GM18873 (cell line): ENCODE data around the gene GID4.
"Not testable (repeated sequence)": the region's sequence is repeated elsewhere in the genome, so short reads cannot be mapped to it uniquely, and the experiment has no call there.

Experiments used
- ATAC-seq: cut with Tn5 transposase; IDR thresholded peaks from one replicate; pipeline ENCODE4 v1.9.1; 2021; ENCODE audit warnings: mild to moderate bottlenecking, moderate library complexity, moderate number of reproducible peaks; ENCODE audit not compliant: unreplicated experiment, low FRiP score

The GID4 gene

DNA sequence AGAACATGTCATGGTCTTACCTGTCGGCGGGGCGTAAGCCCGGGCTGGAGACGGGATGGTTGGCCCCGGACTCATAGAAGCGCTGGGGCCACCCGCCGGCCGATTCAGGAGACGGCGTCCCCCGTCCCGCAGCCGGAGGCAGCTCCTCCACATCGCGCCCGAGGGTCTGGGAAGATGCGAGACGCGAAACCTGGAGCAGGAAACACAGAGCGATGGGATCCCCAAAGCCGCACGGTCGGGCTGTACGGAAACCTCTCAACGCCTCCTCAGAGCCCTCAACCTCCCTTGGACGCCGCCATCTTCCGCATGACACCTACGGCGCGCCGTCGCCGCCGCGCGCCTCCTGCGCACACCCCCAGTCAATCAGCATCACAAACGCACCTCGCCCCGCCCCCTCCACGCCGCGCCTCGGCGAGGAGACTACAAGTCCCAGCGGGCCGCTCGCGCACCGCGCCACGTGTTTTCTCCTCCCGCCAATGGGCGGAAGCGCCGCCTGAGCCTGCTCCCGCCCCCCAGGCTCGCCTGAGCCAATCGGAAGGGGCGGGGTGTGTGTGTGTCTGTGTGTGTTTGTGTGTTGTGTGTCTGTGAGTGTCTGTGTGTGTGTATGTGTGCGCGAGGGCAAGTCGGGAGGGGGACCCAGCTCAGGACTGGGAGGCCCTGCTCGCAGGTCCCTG lies at the start of gene GID4, which contains the start of gene ATPAF2:
Gene GID4 (plus strand): TSS at position 548 of the 674 bp plus-strand sequence. CDS start 57 bp downstream, at position 605.
Gene ATPAF2 (minus strand): TSS at position 308 of the 674 bp plus-strand sequence. CDS start 155 bp downstream, at position 153.
- peak; percentile 87 for ATAC-seq

DNA sequence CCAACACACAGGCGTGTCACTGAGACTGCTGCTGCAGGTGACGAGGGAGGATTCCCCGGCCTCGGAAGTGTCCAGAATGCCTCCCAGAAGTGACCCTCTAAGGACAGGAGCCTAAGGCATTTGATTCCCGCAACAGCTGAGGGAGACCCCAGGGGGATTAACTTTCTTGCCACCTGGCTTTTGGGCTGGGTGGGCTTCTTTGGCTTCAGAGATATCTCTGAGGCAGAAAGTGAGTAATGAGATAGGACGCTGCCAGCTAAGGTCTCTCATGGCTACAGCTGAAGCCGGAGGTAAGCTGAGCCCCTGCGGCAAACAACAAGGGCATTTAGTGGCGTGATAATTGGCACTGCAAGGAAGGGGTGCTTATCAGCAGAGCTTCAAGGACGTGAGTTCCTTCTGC lies 49.6 kb upstream of the GID4 start:
- no peak for ATAC-seq

DNA sequence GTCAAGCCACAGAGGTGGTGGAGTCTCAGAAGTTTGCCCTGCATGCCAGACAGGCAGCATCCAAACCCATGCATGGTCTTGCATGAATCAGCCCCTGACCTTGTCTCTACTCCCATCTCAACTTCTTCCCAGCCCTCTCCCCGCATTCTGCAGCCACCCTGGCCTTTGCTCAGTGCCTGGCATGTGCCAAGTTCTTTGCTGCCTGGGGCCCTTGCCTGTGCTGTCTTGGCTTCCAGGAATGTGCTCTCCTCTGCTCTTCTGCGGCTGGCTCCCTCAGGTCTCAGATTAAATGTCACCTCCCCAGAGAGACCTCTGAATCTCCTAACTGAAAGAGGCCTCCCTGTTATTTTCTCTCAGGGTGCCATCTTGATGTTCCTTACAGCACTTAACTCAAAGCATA lies 48.9 kb upstream of the GID4 start:
- no peak for ATAC-seq

DNA sequence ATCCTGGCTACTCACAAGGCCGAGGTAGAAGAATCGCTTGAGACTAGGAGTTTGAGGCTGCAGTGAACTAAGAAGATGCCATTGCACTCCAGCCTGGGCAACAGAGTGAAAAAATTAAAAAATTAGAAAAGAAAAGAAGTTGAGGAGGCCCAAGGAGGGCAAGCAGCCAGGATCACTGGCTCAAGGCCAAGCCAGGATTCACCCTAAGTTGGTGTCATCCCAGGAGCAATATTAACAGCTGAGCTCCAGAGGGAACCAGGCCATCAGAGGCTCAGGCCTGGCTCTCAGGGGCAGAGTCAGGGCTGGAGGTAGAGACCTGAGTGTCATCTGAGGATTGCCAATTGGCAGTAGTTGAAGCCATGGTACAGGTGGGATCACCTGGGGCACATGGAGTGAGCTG lies 45.8 kb upstream of the GID4 start:
- no peak for ATAC-seq

DNA sequence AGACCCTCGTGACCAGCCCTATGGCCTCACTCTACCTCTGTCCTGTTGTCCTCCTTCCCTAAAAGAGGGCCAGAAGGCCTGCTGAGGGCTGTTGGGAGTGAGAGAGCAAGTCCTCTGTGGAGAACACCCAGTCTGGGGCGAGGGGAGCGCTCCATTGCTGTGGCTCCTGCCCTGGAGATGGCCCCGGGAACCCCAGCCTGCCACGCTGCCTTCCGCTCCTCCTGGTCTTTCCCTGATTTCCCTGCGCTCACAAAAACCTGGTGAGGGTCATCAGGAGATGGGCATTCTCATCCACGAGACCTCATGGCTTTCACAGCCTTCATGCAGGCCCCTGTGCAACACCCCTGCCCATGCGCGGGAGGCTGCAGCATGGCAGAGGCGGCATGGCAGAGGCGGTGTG lies 45.4 kb upstream of the GID4 start:
- ATAC-seq, result no peak

DNA sequence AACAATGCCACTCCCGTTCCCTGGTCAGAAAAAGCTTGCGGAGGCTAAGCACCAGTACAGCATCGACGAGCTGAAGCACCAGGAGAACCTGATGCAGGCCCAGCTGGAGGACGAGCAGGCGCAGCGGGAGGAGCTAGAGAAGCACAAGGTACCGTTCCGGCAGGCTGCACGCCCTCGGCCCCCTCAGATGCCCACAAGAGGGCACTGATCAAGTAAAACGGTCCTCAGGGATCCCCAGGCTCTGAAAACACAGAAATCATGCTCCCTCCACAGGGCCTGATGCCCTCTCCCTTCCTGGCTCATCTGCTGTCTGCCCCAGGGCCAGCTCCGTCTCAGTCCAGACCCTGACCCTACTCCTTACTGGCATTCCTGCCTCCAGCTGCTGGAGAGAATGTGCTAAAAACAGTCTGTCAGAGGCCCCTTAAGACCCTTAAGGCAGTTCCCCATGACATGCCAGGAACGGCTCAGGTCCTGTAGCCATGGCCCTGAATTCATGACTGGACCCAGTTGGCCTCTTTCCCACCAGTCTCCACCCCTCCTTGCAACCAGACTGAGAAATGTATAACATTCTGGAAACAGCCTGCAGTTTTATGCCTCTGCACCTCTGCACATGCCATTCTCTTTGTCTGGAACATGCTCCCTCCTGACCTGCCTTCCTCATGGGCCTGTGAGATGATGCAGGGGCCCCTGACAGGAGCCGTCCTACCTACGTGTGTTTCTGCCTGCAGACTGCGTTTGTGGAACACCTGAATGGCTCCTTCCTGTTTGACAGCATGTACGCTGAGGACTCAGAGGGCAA lies 44.7 kb upstream of the GID4 start:
- ATAC-seq, result no peak

DNA sequence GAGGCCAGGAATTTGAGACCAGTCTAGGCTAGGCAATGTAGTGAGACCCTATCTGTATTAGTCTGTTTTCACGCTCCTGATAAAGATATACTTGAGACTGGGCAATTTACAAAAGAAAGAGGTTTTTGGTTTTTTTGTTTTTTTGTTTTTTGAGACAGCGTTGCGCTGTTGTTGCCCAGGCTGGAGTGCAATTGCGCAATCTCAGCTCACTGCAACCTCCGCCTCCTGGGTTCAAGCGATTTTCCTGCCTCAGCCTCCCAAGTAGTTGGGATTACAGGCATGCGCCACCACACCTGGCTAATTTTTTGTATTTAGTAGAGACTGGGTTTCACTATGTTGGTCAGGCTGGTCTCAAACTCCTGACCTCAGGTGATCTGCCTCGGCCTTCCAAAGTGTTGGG lies 43.3 kb upstream of the GID4 start:
- ATAC-seq, result not testable (repeated sequence)

DNA sequence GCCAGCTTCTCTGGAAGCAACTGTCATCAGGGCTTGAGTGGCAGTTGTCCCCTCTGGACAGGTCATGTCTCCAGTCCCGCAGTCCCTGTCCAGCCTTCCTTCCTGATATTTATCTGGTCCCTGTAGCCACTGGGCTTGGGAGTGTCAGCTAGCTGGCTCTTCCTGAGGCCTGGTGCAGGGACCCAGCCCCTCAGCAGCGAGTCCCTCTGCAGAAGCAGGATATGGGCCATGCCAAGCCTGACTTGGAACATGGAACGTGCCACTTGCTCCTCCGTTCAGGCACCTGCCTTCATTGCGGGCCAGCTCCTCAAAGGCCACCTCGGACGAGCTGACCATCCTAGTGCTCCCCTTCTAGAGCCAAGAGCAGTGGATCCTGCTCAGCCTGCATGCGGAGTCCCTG lies 40.3 kb upstream of the GID4 start:
- ATAC-seq, result no peak

DNA sequence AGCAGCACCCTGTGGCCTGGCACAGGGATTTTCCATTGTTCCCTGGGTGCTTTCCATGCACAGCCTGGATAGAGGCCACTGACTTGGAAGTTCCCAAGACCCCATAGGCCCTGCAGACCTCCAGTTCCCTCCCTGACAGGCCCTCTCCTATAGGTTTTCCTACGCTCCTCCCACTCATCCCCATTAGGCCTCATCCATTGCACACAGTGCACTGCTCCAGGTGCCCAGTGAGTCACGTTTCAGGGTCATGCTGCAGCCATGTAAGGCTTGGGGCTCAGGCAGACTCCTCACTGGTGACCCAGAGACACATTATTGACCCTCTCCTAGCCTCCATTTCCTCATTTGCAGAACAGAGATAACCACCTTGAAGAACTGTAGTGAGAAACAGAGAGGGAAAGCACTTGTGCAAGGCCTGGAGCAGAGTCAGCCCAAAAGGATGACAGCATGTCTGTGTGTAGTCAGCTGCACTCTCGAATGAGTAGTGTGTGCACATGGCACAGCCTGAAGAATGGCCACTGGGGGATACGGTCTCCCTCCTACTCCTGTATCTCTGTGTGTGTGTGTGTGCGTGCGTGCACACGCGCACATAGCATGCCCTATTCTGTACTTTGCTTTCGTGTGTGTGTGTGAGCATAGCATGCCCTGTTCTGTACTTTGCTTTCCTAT lies 39.7 kb upstream of the GID4 start:
- no peak for ATAC-seq

DNA sequence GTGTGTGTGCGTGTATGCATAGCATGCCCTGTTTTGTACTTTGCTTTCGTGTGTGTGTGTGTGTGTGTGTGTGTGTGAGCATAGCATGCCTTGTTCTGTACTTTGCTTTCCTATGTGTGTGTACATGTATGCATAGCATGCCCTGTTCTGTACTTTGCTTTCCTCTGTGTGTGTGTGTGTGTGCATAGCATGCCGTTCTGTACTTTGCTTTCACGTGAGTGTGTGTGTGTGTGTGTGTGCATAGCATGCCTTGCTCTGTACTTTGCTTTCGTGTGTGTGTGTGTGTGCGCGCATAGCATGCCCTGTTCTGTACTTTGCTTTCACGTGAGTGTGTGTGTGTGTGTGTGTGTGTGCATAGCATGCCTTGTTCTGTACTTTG lies 39.2 kb upstream of the GID4 start:
- no peak for ATAC-seq

DNA sequence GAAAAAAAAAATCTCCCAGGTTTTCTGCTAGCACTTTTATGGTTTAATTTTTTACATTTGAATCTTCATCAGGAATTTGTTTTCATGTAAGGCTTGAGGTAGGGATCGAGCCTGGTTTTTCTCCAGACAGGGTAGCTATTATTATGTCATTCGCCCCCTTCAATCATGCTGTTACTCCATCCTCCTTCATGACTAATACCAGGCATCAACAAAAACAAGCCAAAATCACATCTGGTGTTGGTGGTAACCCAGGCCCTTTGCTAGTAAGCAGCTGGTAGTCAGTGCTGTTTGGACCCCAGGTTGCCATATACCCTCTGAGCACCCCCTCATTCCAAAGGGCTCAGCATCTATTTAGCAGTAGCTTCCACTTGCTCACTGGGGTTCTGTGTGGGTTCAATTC lies 37.0 kb upstream of the GID4 start:
- no peak for ATAC-seq

DNA sequence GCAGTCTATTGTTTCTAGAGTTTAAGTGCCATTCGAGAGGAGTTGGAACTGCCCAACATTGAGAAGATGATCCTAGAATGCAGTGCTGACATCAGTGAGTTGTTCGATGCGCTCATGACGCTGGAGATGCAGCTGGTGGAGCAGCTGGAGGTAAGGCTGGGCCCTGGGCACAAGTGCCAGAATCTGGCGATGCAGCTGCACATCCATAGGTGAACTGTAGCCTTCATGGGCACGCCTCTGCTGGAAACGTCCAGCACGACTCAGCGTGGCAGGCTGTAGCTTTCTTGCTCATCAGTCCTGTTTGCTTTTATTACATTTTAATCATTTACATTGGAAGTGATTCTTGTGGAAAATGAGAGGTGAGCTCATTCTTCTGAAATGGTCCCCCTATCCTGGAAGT lies 34.9 kb upstream of the GID4 start:
- ATAC-seq, result no peak

DNA sequence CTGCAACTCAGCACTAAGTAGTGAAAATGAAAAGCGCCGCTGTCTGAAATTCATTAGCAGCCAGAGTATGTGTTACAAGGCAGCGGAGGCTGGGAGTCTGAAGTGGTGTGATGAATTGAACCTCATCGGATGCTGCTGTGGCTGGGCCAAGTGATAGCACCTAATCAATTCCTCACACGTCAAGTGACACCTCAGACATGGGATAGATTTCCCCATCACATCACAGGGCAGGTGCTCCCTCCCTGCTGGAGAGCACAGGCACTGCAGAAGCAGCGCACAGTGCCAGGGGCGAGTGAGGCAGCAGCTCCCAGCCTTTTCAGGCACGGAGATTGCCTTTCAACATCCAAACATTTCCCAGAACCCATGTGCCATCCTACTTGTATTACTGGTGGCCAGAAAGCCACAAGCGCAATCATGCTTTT lies 34.3 kb upstream of the GID4 start:
- no peak for ATAC-seq

DNA sequence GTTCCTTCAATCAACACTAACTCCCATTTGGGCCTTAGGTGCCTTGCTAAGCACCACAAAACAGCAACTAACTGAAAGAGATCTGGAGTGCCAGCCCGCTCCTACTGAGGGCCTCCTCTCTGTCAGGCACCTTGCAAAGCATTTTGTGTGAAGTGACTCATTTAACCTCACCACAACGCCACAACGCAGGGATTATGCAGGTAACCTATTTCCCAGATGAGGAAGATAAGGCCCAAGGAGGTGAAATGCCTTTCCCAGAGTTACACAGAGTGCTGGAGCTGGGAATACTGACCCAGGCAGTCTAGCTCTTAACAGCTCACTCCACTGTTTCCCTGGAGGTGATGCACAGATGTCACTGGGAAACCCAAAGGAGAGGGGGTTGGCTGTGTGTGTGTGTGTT lies 33.7 kb upstream of the GID4 start:
- ATAC-seq, result no peak

DNA sequence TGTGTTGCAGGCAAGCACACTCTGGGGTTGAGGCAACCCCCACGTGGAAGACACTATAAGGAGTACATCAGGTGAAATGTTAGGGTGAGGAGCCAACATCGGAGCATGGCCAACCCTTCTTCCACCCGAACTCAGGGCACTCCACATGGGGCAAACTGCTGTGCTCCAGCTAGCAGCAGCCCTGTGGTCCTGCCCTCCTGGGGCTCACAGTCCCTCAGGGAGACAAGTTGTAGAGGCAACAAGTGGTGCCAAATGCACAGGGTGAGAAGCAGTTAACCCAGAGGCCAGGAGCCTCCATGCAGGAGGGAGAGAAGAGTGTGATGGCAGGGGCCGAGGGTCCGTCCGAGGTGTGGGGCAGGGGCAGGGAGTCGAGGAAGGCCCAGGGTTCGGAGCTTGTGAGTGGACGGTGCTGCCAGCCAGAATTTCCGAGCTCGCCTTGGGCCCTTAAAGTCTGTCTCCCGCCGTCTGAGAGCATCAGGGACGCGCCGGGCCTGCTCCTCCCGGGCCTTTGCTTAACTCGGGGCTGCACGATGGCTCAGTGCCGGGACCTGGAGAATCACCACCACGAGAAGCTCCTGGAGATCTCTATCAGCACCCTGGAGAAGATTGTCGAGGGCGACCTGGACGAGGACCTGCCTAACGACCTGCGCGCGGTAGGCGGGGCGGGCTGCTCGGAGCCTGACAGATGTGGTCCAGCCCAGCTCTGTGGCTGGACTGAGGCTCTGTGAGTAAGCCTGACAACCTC lies 32.5 kb upstream of the GID4 start:
- ATAC-seq, result no peak

DNA sequence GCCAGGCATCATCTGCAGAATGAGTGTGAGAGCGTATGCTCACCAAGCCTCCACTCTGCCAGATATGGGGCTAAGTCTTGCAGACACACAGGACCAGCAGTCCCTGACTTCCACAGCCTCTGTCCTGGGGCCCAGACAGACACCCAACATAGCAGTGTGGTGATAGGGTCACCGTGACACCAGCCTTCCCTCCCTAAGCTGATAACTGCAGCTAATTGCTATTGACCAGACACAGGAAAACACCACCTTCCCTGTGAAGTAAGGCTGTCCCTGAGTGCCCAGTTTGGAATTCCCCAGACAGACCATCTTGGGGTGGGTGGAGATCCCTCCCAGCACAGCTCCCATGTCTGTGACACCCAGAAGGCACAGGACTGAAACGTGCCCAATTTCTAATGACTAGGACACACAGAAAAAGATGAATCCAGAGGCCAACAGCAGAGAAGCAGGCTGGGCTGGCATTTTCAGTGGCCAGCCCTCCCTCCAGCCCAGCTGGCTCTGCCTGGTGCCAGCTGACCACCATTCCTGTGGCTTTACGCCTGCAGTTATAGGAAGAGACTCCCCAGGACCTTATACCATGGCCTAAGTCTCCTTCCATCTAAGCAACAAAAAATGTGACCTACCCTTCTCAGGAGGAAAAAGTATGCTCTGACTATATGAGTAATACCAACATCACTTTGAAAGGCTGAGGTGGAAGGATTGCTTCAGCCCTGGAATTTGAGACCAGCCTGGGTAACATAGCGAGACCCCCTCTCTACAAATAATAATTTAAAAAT lies 30.5 kb upstream of the GID4 start:
- ATAC-seq, result no peak

DNA sequence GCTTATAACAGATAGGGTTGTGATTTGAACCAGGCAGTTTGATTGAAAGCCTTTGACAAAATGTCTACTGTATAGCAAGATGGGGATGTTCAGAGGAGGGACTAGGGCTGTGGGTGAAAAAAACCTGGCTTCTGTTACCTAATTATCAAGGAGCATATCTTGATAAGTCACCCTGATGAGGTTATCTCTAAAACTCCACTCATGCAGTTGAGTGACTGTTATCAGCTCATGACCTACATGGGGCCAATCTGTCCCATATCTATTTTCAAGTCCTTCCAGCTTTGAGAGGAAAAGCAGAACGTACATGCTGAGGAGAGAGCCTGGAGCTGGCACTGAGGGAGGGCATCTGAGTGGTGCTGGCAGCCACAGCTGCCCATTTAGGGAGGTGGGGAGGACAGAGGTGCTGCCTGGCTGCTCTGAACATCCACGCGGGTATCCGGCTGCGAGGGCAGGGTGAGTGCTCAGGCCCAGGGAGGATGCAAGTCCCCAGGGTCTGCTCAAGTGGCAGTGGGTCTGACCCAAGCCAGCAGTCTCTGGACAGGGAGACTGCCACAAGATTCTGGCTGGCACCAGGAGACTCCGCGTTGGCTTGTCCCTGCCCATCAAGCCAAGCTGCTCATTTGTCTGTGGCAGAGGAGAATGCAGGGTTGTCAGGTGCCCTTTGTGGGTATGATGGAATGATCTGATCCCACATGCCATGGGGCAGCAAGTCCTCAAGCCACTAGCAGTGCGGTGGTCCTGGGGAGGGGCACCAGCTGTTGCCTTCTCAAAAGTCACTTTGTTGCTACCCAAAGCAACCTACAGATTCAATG lies 29.4 kb upstream of the GID4 start:
- ATAC-seq, result no peak

DNA sequence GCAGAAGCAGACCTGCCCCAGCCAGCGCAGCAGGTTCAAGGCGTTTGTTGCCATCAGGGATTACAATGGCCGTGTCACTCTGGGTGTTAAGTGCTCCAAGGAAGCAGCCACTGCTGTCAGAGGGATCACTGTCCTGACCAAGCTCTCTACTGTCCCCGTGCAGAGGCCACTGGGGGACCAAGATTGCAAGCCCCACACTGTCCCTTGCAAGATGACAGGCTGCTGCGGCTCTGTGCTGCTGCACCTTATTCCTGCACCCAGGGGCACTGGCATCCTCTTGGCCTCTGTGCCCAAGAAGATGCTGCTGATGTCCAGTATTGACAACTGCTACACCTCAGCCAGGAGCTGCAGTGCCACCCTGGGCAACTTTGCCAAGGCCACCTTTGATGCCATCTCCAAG lies 27.9 kb upstream of the GID4 start:
- ATAC-seq, result no peak

DNA sequence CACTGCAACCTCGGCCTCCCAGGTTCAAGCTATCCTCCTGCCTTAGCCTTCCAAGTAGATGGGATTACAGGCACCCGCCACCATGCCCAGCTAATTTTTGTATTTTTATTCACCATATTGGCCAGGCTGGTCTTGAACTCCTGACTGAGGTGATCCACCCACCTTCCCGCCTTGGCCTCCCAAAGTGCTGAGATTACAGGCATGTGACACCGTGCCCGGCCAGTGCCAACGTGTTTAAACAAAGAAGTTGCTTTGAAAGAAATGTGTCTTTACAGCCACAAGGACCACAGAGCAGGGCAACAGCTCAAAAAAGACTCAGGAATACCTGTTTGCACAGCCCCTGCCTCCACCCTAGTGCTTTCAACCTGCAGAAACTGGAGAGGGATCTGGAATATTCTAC lies 25.2 kb upstream of the GID4 start:
- no peak for ATAC-seq
